B cell (primary cell): Measurements from ENCODE around the gene COL2A1. TPM values are rescaled to one million over a fixed set of nuclear protein-coding genes. Genes with fewer than 3 reads are reported as not detected.

ENCODE experiments used
- ATAC-seq: fragments of 200-7000 bp; cut with Tn5 transposase; one replicate; pipeline ENCODE4 v1.10.0; 2021; ENCODE audit warnings: low read depth, mild to moderate bottlenecking, moderate number of reproducible peaks, moderate library complexity
- CTCF ChIA-PET: fragments of 350-600 bp; sonication (Branson Sonifier 250); formaldehyde crosslinking; loops from one replicate; lab custom pipeline; 2021; ENCODE audit warnings: antibody characterized with exemption, inconsistent platforms; lab: Charles Lee
- POLR2A ChIA-PET: fragments of 350-600 bp; sonication (Branson Sonifier 250); formaldehyde crosslinking; loops from one replicate; lab custom pipeline; 2021; ENCODE audit warnings: antibody characterized with exemption; lab: Charles Lee
- DNase-seq: peaks from one replicate; pipeline ENCODE4 v3.0.0; 2013
- H2AFZ ChIP-seq: 2 replicates; pipeline ENCODE4 v1.6.1; 2012; ENCODE audit warnings: mild to moderate bottlenecking, low read depth, low read length; ENCODE audit not compliant: insufficient read depth, poor library complexity, severe bottlenecking
- H3K27ac ChIP-seq, 2 donors: 1 replicate in 1 of 2; 2 replicates in 1 of 2; pipeline ENCODE4 v1.5.1; 2012 to 2013; ENCODE audit warnings: low read length in 2 of 2, mild to moderate bottlenecking in 2 of 2, moderate library complexity in 1 of 2
- H3K27me3 ChIP-seq, 4 experiments: fragments of 200-600 bp in 1 of 4; sonication (generic) in 1 of 4; replicated peaks in 1 of 4; 1 replicate in 2 of 4; 2 replicates in 2 of 4; pipeline versions ENCODE4 v1.6.1 to v1.7.0; 2013 to 2016; ENCODE audit warnings: low read length in 3 of 4, mild to moderate bottlenecking in 2 of 4, mixed read lengths in 1 of 4, moderate library complexity in 1 of 4; ENCODE audit not compliant: insufficient read depth in 4 of 4, control insufficient read depth in 3 of 4; ENCODE audit errors: control extremely low read depth in 1 of 4
- H3K36me3 ChIP-seq, 2 experiments: replicated peaks in 1 of 2; 1 replicate in 1 of 2; 2 replicates in 1 of 2; pipeline versions ENCODE4 v1.6.1 to v1.7.1; 2013; ENCODE audit warnings: low read length in 1 of 2; ENCODE audit not compliant: insufficient read depth in 2 of 2, control insufficient read depth in 1 of 2; ENCODE audit errors: control extremely low read depth in 1 of 2, extremely low read depth in 1 of 2
- H3K4me1 ChIP-seq, 2 donors: fragments of 200-600 bp in 1 of 2; sonication (generic) in 1 of 2; 1 replicate in 1 of 2; 2 replicates in 1 of 2; pipeline versions ENCODE4 v1.5.1 to v1.6.1; 2013 to 2017; ENCODE audit warnings: low read length in 2 of 2; ENCODE audit not compliant: control insufficient read depth in 2 of 2, insufficient read depth in 2 of 2
- H3K4me2 ChIP-seq: replicated peaks from 2 replicates; pipeline ENCODE3; 2012; ENCODE audit warnings: mild to moderate bottlenecking, low read depth, low read length; ENCODE audit not compliant: poor library complexity, severe bottlenecking
- H3K4me3 ChIP-seq, 5 experiments: fragments of 200-600 bp in 1 of 5; sonication (generic) in 1 of 5; 1 replicate in 3 of 5; 2 replicates in 2 of 5; pipeline versions ENCODE4 v1.5.1 to v1.7.0; 2011 to 2016; ENCODE audit warnings: low read length in 4 of 5, mild to moderate bottlenecking in 4 of 5, low read depth in 2 of 5, control low read depth in 1 of 5, moderate library complexity in 1 of 5; ENCODE audit not compliant: insufficient read depth in 1 of 5; ENCODE audit errors: control extremely low read depth in 1 of 5, extremely low read depth in 1 of 5
- H3K79me2 ChIP-seq: fragments of 200-600 bp; sonication (generic); one replicate; pipeline ENCODE4 v1.6.0; 2016; ENCODE audit warnings: low read length; ENCODE audit not compliant: control insufficient read depth, insufficient read depth
- H3K9ac ChIP-seq: fragments of 200-600 bp; sonication (generic); 2 replicates; pipeline ENCODE4 v1.6.1; 2017; ENCODE audit warnings: mild to moderate bottlenecking, low read length, moderate library complexity
- H3K9me3 ChIP-seq, 3 donors: one replicate each; pipeline versions ENCODE4 v1.6.1 to v1.7.1; 2013; ENCODE audit warnings: low read length in 2 of 3; ENCODE audit not compliant: control insufficient read depth in 2 of 3, insufficient read depth in 1 of 3; ENCODE audit errors: control extremely low read depth in 1 of 3
- H4K20me1 ChIP-seq: 2 replicates; pipeline ENCODE4 v1.6.0; 2012; ENCODE audit warnings: mild to moderate bottlenecking, low read length; ENCODE audit not compliant: insufficient read depth, control insufficient read depth, poor library complexity, severe bottlenecking
- H3K27ac Mint-ChIP-seq: one replicate; pipeline ENCODE4 v1.8.0; 2021; ENCODE audit warnings: mixed read lengths
- H3K27me3 Mint-ChIP-seq: one replicate; pipeline ENCODE4 v1.8.0; 2021; ENCODE audit warnings: mixed read lengths
- H3K4me1 Mint-ChIP-seq: one replicate; pipeline ENCODE4 v1.8.0; 2021; ENCODE audit warnings: mixed read lengths
- H3K4me3 Mint-ChIP-seq: one replicate; pipeline ENCODE4 v1.8.0; 2021; ENCODE audit warnings: mixed read lengths
- H3K9me3 Mint-ChIP-seq: one replicate; pipeline ENCODE4 v1.8.0; 2022; ENCODE audit warnings: mixed read lengths; ENCODE audit not compliant: insufficient read depth
- CTCF ChIP-seq: fragments of 200-600 bp; IDR thresholded peaks from one replicate; pipeline ENCODE4 v1.8.0; 2022; ENCODE audit warnings: antibody characterized with exemption, mild to moderate bottlenecking
- EZH2 ChIP-seq: IDR thresholded peaks from 2 replicates; pipeline ENCODE4 v1.6.1; 2012; ENCODE audit warnings: borderline replicate concordance, low read depth, mild to moderate bottlenecking, moderate library complexity, low read length; ENCODE audit not compliant: insufficient read depth, poor library complexity, severe bottlenecking
- WGBS: methylation state at CpG from one replicate; pipeline ENCODE4 v1.1.5; 2013; ENCODE audit warnings: missing lambda C conversion rate; ENCODE audit not compliant: insufficient coverage; 5-methylcytosine and 5-hydroxymethylcytosine counted together
- intact Hi-C: fragments of 100-400 bp; cut with micrococcal nuclease; formaldehyde crosslinking; loops from one replicate; pipeline ENCODE4 v1.10.0; 2022
- polyA plus RNA-seq: library from polyadenylated mRNA; depleted of rRNA; stranded (reverse); fragments of >200 nt; gene quantifications from 2 replicates; pipeline ENCODE4 v1.2.3, GENCODE V29; 2012
- total RNA-seq, 2 donors: library from RNA; stranded (reverse); fragments of 120-200 nt in 1 of 2; gene quantifications; 1 replicate in 1 of 2; 2 replicates in 1 of 2; pipeline versions ENCODE4 v1.2.3 to v1.2.4, GENCODE V29; 2013 to 2022

Gene COL2A1
- total and polyA plus RNA-seq, 2 donors (not counting 1 experiment from before 2014, with no cell fraction given), result not detected

- H3K4me3 ChIP-seq, result no peak overlapping the region
- H2AFZ ChIP-seq, result no peak overlapping the region
- no peak for DNase-seq
- H3K27ac ChIP-seq, result no peak overlapping the region
- Mint-ChIP-seq H3K4me1 (no peaks in the 10 kb centered on the region), H3K27me3 (peaks cover 22% of the 10 kb centered on the region), H3K9me3 (no peaks in the 10 kb centered on the region), H3K4me3 (no peak overlapping the region), H3K27ac (no peak overlapping the region)
- no peaks in the 10 kb centered on the region for H3K9me3 ChIP-seq
- no peak for ATAC-seq
- H3K4me2 ChIP-seq, result no peak overlapping the region
- no peaks in the 10 kb centered on the region for H3K4me1 ChIP-seq
- no peaks in the 10 kb centered on the region for H4K20me1 ChIP-seq
- 97% methylated on average over 3 of the region's 7 CpGs for WGBS
- ChIA-PET CTCF (interaction anchor here (1.5 kb wide), 1 partner anchor 13 kb away, joined by 3 read pairs; no protein-coding TSS in a partner anchor), POLR2A (no interaction called here)
- TF ChIP-seq CTCF (no peak), EZH2 (no peak)
- H3K36me3 ChIP-seq, result no peaks in the 10 kb centered on the region
- intact Hi-C loops, result no loop called here
- peaks cover 0 to 12% (median 0%) of the 10 kb centered on the region in 4 experiments for H3K27me3 ChIP-seq
- no peaks in the 10 kb centered on the region for H3K79me2 ChIP-seq
- no peak overlapping the region for H3K9ac ChIP-seq
These were observed 18.6 kb upstream of the COL2A1 start for GRCh38 chr12:48022676-48023385.

GRCh38 chr12:48022180-48022521 is 17.9 kb upstream of the COL2A1 start:
- H3K4me1 Mint-ChIP-seq, result no peaks in the 10 kb centered on the region
- POLR2A ChIA-PET, result no interaction called here
- no peak overlapping the region for H3K27ac ChIP-seq
- WGBS, result no CpG with 5 or more reads among the region's 3 CpGs
- no peaks in the 10 kb centered on the region for H3K9me3 Mint-ChIP-seq
- no peaks in the 10 kb centered on the region for H4K20me1 ChIP-seq
- H3K4me2 ChIP-seq, result no peak overlapping the region
- H3K4me1 ChIP-seq, result no peaks in the 10 kb centered on the region
- no peak overlapping the region for H2AFZ ChIP-seq
- ATAC-seq, result no peak
- peaks cover 0 to 12% (median 0%) of the 10 kb centered on the region in 4 experiments for H3K27me3 ChIP-seq
- H3K27ac Mint-ChIP-seq, result no peak overlapping the region
- intact Hi-C loops, result no loop called here
- no peak overlapping the region for H3K4me3 ChIP-seq
- no peak for DNase-seq
- peaks cover 25% of the 10 kb centered on the region for H3K27me3 Mint-ChIP-seq
- TF ChIP-seq CTCF (no peak), EZH2 (no peak)
- H3K36me3 ChIP-seq, result no peaks in the 10 kb centered on the region
- no peaks in the 10 kb centered on the region for H3K9me3 ChIP-seq
- no peaks in the 10 kb centered on the region for H3K79me2 ChIP-seq
- no peak overlapping the region for H3K4me3 Mint-ChIP-seq
- H3K9ac ChIP-seq, result no peak overlapping the region
- CTCF ChIA-PET, result interaction anchor here (1.5 kb wide), 1 partner anchor 14 kb away, joined by 3 read pairs; no protein-coding TSS in a partner anchor
